ENCODE data around the gene IMP4. TPM values are rescaled to one million over a fixed set of nuclear protein-coding genes. Genes with fewer than 3 reads are reported as not detected.

The IMP4 gene
- total and polyA plus RNA-seq, 2 of the 8 experiments (the other 6 are each of a cell fraction or from before 2014, with no cell fraction given), result 96.8 to 194 TPM

DNA sequence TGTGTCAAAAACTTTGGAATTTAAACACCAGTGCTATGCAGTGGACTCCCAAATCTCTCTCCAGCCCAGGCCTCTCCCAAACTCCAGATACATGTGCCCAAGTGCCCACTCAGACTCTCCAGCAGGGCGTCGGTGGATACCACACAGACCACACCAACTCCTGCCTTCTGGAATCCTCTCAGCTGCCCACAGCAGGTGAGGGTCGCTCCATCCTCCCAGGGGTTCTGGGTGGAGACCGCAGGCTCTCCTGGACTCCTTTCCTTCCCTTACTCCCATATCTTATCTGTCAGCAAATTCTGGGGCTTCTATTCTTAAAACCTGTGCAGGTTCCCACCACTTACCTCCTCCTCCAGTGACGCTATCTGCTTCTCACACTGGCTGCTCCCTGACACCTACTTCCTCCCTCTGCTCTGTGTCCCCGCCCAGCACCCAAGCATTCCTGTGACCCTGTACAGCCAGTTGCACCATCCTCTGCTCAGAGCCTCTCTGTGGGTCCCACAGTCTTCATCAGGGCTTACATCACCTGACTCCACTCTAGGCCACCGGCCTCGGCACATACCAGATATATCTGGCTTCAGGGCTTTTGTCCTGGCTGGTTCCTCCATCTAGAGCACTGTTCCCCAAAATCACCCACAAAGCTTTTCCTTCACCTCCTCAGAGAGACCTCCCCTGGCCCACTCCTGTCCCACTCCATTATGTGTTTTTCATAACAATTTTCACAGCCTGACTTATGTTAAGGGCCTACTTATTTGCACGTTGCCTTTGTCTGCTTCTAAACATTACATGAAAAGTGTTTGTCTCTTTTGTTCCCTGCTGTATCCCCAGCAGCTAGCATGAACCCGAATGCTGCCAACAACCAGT, 2.6 kb upstream of the IMP4 start:
- CTCF ChIA-PET (ENCODE audit: partially characterized antibody), result interaction anchor here (1.3 to 2.5 kb wide), 3 partner anchors 7 to 33 kb away, joined by 4 to 14 read pairs (median 10); no protein-coding TSS in a partner anchor
- FAIRE-seq, result no peak

More for the DNA sequence above, 2.6 kb upstream of the IMP4 start:
- H3K9ac ChIP-seq (replicated peaks in 1 of 4; ENCODE audit: extremely low read depth in 1 of 4, low read depth in 3 of 4, low read length in 3 of 4), result no peak overlapping the region
- no peak overlapping the region for H4K5ac ChIP-seq (ENCODE audit: insufficient read length, low read depth, low read length)
- no peaks in the 10 kb centered on the region for H3K27me3 ChIP-seq (replicated peaks in 1 of 4; ENCODE audit: control insufficient read depth in 3 of 4, extremely low read depth in 1 of 4, insufficient read depth in 3 of 4, low read length in 3 of 4)
- H3K79me1 ChIP-seq (ENCODE audit: low read depth, low read length), result peaks cover 5% of the 10 kb centered on the region
- H2AFZ ChIP-seq (ENCODE audit: low read length), result no peak overlapping the region
- 91% methylated on average over 10 of the region's 10 CpGs; no CpG with 5 or more reads in 1 of the 2 experiments for WGBS, 2 experiments (ENCODE audit: extremely low coverage in 1 of 2, insufficient coverage in 1 of 2, insufficient read length in 1 of 2, insufficient replicate concordance in 2 of 2, low coverage in 1 of 2, low lambda C conversion rate in 2 of 2, missing lambda C conversion rate in 1 of 2)
- no peak for DNase-seq (ENCODE audit: low read depth in 1 of 2, low spot score in 2 of 2)
- no peak overlapping the region for H3K23ac ChIP-seq (ENCODE audit: insufficient read length)
- H3K36me3 ChIP-seq (ENCODE audit: control insufficient read depth in 2 of 4, insufficient read depth in 4 of 4, low read length in 3 of 4), result peaks cover 6 to 11% (median 8%) of the 10 kb centered on the region in 4 experiments; a peak in 7 of 8 replicates
- no peak overlapping the region for H2BK5ac ChIP-seq (ENCODE audit: low read depth, low read length)
- H4K8ac ChIP-seq (ENCODE audit: extremely low read depth, insufficient read depth, low read length), result no peak overlapping the region
- no peak overlapping the region for H3K14ac ChIP-seq (ENCODE audit: insufficient read length)
- H4K91ac ChIP-seq (replicated peaks; ENCODE audit: insufficient read length, low read length), result no peak overlapping the region
- H3K4me3 ChIP-seq (ENCODE audit: extremely low read depth in 1 of 4, insufficient read depth in 2 of 4, low read depth in 3 of 4, low read length in 4 of 4), result no peak overlapping the region
- H3K23me2 ChIP-seq (ENCODE audit: low read depth, low read length), result no peaks in the 10 kb centered on the region
- H2AK5ac ChIP-seq (ENCODE audit: low read depth, low read length), result no peak overlapping the region
- no peak overlapping the region for H2BK12ac ChIP-seq (ENCODE audit: low read depth, low read length)
- H3K56ac ChIP-seq (replicated peaks; ENCODE audit: insufficient read length, low read depth, low read length), result no peak overlapping the region
- peaks cover 0 to 15% of the 10 kb centered on the region in 2 experiments; a peak in 2 of 4 replicates for H3K79me2 ChIP-seq (ENCODE audit: control insufficient read depth in 1 of 2, insufficient read depth in 2 of 2, low read length in 2 of 2)
- no peak overlapping the region for H3K4me2 ChIP-seq (ENCODE audit: insufficient read depth in 1 of 2, low read depth in 2 of 2, low read length in 2 of 2)
- TF ChIP-seq MAFK (IDR thresholded peaks at IDR 0.05; ENCODE audit: low read depth, low read length), result no peak
- no peak for TF ChIP-seq SUZ12 (IDR thresholded peaks at IDR 0.05; ENCODE audit: low read length)
- TF ChIP-seq JUND (IDR thresholded peaks at IDR 0.05; ENCODE audit: low read length), result no peak
- TF ChIP-seq, protein P1, sequence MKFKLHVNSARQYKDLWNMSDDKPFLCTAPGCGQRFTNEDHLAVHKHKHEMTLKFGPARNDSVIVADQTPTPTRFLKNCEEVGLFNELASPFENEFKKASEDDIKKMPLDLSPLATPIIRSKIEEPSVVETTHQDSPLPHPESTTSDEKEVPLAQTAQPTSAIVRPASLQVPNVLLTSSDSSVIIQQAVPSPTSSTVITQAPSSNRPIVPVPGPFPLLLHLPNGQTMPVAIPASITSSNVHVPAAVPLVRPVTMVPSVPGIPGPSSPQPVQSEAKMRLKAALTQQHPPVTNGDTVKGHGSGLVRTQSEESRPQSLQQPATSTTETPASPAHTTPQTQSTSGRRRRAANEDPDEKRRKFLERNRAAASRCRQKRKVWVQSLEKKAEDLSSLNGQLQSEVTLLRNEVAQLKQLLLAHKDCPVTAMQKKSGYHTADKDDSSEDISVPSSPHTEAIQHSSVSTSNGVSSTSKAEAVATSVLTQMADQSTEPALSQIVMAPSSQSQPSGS (IDR thresholded peaks at IDR 0.05; ENCODE audit: low read length), result no peak
- TF ChIP-seq SP1 (IDR thresholded peaks at IDR 0.05; ENCODE audit: low read depth, low read length), result no peak
- no peak for TF ChIP-seq CTBP2 (IDR thresholded peaks at IDR 0.05; ENCODE audit: borderline replicate concordance, insufficient read depth, insufficient read length, low read length)
- no peak for TF ChIP-seq KDM4A (IDR thresholded peaks at IDR 0.05; ENCODE audit: low read depth, low read length, severe bottlenecking)
- H3K9me3 ChIP-seq (ENCODE audit: insufficient read depth in 2 of 2, low read depth in 1 of 2, low read length in 1 of 2), result no peaks in the 10 kb centered on the region
- H3K4me1 ChIP-seq (replicated peaks in 1 of 4; ENCODE audit: control insufficient read depth in 3 of 4, insufficient read depth in 4 of 4, low read length in 3 of 4), result peaks cover 0 to 5% (median 4%) of the 10 kb centered on the region in 4 experiments; a peak in 4 of 7 replicates
- no peak overlapping the region for H3K27ac ChIP-seq (ENCODE audit: low read depth, low read length)
- POLR2A ChIA-PET (ENCODE audit: partially characterized antibody), result no interaction called here
- no peak overlapping the region for H2BK15ac ChIP-seq (ENCODE audit: low read length)
- H2BK20ac ChIP-seq (ENCODE audit: low read length), result no peak overlapping the region
- H2BK120ac ChIP-seq (replicated peaks; ENCODE audit: low read depth, low read length), result no peak overlapping the region
- H3K18ac ChIP-seq (ENCODE audit: extremely low read depth, low read length), result no peak overlapping the region
- H4K20me1 ChIP-seq (replicated peaks in 1 of 2; ENCODE audit: control insufficient read depth in 1 of 2, insufficient read depth in 2 of 2, low read length in 2 of 2), result peaks cover 1 to 4% of the 10 kb centered on the region in 2 experiments
- H3K4ac ChIP-seq (replicated peaks; ENCODE audit: insufficient read length, low read depth, low read length), result no peak overlapping the region

Data from H1 (cell line).